Activated T-cell treated with anti-CD3 and anti-CD28 coated beads for 1 hour (primary cell): ENCODE data around the gene CDCP1.
"Not testable (repeated sequence)": the region's sequence is repeated elsewhere in the genome, so short reads cannot be mapped to it uniquely, and the experiment has no call there.

Experiments used
- DNase-seq: peaks from one replicate; pipeline ENCODE4 v3.0.0-alpha.2; 2020; ENCODE audit warnings: low read depth

The CDCP1 gene

GRCh38 chr3:45084361-45084760 lies 61.8 kb downstream of the CDCP1 start:
- no peak for DNase-seq

DNA sequence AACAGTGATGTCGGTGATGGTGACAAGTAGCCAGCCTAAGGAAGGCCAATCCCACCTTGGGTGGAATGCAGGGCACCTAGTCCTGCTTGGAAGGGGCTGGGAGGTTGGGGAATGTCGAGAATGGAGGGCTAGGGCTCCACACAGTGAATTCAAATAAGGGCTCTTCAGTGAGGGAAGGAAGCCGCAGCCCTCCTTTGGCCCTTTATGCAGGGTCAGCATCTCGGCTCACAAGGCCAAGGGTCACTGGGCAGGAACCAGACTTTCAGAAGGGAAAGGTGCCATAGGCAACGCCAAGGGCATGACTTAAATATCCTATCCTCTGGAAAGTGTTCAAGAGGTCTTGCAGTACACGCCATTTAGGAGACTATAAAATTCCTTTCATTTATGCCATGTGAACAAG lies 63.2 kb downstream of the CDCP1 start:
- no peak for DNase-seq

- DNase-seq: no peak
Measured at GRCh38 chr3:45082142-45082538, 64.0 kb downstream of the CDCP1 start.

DNA sequence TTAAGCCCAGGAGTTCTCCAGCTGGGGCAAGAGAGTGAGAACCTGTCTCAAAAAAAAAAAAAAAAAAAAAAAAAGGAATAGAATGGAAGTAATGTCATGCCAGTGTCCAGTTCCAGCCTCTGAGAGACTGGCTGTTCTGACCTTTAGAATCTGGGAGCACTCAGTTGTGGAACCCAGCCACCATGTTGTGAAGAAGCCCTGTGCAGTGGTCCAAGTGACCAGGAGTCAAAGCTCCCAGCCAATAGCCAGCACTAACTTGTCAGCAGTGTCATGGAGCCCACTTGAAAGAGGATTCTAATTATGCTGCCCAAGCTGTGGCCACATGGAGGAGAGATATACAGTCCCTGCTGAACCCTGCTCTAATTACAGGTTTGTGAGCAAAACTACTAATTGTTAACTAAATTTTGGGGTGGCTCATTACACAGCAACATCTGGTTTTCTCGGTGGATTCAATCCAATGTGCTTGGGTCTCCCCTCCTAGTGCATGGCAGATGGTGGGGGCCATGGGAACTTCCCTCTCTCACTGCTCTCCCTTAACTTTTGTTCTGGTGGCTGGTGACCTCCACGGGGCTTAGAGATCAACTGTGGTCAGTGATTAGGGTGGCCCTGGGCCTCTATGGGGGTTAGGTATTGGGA lies 64.6 kb downstream of the CDCP1 start:
- no peak for DNase-seq

- no peak for DNase-seq
Measured at GRCh38 chr3:45080824-45081223, 65.4 kb downstream of the CDCP1 start.

GRCh38 chr3:45079715-45080114 lies 66.5 kb downstream of the CDCP1 start:
- no peak for DNase-seq

- no peak for DNase-seq
Measured at GRCh38 chr3:45078910-45079522, 67.2 kb downstream of the CDCP1 start.

DNA sequence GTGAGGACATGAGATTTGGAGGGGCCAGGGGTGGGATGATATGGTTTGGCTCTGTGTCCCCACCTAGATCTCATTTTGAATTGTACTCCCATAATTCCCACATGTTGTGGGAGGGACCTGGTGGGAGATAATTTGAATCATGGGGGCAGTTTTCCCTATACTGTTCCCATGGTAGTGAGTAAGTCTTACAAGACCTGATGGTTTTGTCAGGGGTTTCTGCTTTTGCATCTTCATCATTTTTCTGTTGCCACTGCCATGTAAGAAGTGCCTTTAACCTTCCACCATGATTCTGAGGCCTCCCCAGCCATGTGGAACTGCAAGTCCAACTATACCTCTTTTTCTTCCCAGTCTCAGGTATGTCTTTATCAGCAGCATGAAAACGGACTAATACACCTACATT lies 67.9 kb downstream of the CDCP1 start:
- DNase-seq: not testable (repeated sequence)

DNA sequence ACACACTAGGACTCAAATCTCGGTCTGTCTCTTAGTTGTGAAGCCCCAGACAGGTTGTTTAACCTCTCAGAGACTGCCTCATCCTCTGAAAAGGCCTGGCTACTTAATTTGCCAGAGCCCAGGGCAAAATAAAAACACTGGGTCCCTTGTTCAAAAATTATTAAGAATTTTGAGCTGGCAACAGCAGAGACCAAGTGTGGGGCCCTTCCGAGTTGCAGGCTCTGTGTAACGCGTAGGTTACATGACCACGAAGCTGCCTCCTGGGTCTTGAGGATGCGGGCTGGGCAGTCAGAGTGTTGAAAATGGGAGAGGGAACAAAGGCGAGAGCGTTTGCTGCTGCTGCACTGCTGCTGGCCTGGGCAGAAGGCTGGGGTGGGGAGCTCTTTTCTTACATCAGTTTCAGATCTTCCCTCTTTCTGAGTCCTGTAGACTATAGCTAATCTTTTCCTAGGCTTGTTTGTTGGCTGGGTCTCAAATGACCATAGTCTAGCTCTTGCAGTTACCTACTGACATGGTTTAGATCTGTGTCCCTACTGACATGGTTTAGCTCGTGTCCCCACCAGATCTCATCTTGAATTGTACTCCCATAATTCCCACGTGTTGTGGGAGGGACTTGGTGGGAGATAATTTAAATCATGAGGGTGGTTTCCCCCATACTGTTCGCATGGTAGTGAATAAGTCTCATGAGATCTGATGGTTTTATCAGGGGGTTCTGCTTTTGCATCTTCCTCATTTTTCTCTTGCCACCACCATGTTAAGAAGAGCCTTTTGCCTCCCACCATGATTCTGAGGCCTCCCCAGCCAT lies 70.2 kb downstream of the CDCP1 start:
- DNase-seq: no peak

DNA sequence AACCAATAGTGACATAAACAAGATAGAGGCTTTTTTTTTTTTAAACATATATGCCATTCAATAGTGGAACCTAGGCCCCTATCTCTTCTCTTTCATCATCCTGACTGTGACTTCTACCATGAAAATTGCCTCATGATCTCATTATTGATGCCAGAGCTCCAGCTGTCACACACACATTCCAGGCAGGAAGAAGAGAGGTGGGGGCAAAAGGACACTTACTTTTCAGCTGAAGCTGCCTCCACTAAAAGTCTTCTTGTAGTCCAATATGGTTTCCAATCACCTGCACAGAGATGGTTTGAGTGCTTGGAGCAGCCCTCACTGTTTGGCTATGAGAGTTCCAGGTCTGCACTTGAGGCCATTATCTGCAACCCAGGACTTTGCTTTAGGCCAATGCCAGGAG lies 75.1 kb downstream of the CDCP1 start:
- no peak for DNase-seq

DNA sequence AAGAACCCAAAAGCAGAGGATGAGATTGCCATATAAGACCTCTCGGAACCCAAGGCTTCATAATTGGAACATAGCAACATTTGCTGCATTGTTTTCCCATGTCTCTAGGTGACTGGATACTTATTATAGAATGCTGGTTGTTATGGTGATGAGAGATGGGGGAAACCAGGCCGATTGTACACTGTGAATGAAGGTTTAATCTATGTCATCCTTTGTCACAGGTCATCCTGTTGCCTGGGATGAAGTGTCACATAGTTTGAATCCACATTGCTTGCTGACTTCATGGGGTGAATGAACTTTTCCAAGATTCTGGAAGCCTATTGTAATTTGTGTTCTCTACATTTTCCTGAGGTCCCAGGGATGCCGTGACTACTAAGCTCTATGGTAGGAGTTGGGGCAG lies 78.2 kb downstream of the CDCP1 start:
- no peak for DNase-seq

- DNase-seq: no peak
Measured at GRCh38 chr3:45067486-45067885, 78.7 kb downstream of the CDCP1 start.

- no peak for DNase-seq
Measured at GRCh38 chr3:45066109-45066801, 79.9 kb downstream of the CDCP1 start.

GRCh38 chr3:45065373-45065720 lies 80.8 kb downstream of the CDCP1 start:
- DNase-seq: no peak

DNA sequence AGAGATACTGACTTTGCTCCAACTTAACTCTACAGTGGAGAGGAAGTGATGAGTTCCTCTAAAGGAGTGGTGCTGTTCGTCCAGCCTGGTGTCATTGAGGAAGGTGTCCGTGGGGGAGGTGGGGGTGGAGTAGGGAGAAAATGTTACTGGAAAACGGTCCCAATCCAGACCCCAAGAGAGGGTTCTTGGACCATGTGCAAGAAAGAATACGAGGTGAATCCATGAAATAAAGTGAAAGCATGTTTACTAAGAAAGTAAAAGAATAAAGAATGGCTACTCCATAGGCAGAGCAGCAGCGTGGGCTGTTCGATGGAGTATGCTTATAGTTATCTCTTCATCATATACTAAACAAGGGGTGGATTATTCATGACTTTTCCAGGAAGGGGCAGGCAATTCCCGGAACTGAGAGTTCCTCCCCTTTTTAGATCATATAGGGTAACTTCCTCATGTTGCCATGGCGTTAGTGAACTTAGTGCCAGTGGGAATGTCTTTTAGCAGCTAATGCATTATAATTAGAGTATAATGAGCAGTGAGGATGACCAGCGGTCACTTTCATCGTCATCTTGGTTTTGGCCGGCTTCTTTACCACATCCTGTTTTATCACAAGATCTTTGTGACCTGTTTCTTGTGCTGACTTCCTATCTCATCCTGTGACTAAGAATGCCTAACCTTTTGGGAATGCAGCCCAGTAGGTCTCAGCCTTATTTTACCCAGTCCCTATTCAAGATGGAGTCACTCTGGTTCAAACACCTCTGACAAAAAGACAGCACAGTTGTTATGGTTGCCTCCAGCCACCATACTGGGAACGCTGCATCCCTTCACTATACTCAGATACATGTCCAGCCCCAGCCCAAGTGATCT lies 81.4 kb downstream of the CDCP1 start:
- no peak for DNase-seq

DNA sequence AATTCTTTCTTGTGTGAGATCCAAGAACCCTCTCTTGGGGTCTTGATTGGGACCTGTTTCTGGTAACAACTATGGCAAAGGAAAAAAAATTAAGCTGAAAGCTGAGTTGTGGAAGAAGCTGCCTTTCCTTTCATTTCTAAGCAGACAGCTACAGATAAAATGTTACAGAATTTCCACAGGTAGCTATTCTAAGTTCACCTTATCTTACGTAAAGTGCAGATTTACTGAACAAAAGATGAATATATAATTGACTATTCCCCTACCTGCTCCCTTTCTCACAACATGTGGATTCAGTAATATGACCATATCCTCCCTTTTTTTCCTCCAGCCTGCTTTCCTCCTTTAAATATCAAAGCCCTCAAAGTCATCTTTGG lies 83.5 kb downstream of the CDCP1 start:
- DNase-seq: no peak

- DNase-seq: no peak
Measured at GRCh38 chr3:45060165-45060892, 85.8 kb downstream of the CDCP1 start.

DNA sequence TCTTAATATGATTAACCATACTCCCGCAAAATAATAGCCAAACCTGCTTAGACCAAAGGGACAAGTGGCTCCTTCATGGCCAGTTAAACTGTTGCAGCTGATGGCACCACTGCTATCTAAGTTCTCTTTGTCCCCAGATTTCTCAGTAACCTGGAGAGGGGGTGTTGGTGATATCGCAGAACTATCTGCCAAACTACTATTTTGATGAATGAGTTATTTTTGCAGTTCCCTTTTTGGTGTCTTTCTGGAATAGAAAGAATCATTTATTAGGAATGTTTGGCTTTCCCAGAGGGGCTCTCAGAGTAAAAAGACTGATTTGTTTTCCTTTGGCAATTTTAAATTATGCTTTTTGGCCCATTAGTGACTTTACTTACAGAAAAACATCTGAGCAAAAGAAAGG lies 87.0 kb downstream of the CDCP1 start:
- no peak for DNase-seq

- DNase-seq: no peak
Measured at GRCh38 chr3:45057557-45057956, 88.6 kb downstream of the CDCP1 start.

GRCh38 chr3:45056608-45057301 lies 89.4 kb downstream of the CDCP1 start:
- no peak for DNase-seq
